HL-60/S4 treated with retinoic acid at 250 ng/mL for 4 days and 3 days (cell line): ENCODE data around the gene COQ8A.
"Not testable (repeated sequence)": the region's sequence is repeated elsewhere in the genome, so short reads cannot be mapped to it uniquely, and the experiment has no call there.

Experiments
- in situ Hi-C: fragments of 300-500 bp; cut with MboI; formaldehyde crosslinking; loops from 2 replicates; pipeline ENCODE4 v1.7.0; 2022; ENCODE audit warnings: low sequenced_read_pairs

The COQ8A gene

DNA sequence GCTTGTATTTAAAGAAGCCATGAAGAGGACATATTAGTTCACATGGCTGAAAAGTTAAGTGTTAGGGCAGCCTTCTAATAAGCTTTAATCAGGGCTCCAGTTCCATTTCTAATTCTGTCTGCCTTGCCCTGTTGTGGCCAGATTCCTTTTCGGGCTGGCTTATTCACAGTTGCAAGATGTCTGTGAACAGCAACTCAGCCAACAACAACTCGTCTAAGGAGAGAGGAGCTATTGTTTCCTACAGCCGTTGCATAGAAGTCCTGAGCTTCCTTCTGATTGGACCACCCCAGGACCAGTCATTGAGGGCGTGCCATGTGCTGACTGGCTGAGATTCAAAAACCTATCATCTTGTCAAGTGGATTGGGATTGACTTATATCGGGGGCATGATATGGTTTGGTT, 18.6 kb upstream of the COQ8A start:
- in situ Hi-C loops = no loop called here

DNA sequence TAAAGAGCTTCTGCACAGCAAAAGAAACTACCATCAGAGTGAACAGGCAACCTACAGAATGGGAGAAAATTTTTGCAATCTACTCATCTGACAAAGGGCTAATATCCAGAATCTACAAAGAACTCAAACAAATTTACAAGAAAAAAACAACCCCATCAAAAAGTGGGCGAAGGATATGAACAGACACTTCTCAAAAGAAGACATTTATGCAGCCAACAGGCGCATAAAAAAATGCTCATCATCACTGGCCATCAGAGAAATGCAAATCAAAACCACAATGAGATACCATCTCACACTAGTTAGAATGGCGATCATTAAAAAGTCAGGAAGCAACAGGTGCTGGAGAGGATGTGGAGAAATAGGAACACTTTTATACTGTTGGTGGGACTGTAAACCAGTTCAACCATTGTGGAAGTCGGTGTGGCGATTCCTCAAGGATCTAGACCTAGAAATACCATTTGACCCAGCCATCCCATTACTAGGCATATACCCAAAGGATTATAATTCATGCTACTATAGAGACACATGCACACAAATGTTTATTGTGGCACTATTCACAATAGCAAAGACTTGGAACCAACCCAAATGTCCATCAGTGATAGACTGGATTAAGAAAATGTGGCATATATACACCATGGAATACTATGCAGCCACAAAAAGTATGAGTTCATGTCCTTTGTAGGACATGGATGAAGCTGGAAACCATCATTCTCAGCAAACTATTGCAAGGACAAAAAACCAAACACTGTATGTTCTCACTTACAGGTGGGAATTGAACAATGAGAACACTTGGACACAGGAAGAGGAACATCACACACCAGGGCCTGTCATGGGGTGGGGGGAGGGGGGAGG, 10.6 kb upstream of the COQ8A start:
- in situ Hi-C loops = not testable (repeated sequence)

DNA sequence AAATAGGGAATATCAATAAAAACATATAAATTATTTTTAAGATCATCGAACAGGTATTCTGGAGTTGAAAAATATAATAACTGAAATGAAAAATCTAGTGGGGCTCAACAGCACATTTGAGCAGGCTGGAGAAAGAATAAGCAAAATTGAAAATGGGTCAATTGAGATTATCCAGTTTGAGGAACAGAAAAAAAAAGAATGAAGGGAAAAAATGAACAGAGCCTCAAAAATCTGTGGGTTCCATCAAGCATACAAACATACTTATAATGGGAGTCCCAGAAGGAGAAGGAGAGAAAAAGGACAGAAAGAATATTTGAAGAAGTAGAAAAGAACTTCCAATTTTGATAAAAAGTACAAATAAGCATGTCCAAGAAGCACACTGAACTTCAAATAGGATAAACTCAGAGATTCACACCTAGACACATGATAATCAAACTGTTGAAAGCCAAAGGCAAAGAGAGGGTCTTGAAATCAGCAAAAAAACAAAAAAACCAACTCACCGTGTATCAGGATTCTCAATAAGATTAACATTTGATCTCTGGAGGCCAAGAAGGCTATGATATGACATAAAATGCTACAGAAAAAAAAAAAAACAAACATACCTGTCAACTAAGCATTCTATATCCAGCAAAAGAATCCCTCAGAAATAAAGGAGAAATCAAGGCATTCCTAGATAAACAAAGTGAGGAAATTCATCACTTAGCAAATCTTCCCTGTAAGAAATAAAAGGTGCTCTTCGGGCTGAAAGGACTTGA, 5.4 kb upstream of the COQ8A start:
- in situ Hi-C loops = no loop called here

DNA sequence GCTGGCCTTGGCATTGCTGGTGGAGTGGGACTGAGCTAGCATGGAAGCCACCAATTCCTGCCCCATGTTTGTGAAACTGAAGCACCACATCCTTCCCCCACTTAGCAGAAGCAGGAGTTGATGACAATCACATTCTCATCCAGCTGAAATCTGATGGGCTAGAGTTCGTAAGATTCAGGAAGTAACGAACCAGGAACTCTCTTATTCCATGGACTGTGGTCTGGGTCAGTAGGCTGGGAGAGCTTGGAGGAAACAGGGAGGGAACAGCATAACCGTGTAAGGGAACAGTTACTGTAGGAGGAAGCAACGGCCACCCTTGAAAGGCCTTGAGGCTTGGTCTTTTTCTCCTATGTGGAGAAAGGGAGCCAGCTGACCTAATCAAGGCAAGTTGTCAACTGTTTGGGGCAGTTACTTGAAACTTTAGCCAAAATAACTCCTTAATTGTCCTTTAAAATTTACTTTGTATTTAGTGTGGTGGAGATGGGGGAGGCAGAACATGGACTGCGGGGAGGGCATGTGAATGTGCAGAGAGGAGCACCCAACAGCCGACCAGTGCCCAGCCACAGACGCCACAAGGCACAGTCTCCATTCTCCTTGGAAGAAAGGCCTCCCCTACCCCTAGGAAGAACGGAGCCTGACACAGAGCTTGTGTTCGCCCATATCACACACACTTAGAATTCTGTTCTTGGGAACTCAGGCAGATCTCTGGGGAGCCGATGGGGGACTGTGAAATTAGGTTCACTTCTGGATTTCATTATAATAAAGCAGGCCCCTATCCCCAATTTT, 2.0 kb upstream of the COQ8A start:
- in situ Hi-C loops = no loop called here

DNA sequence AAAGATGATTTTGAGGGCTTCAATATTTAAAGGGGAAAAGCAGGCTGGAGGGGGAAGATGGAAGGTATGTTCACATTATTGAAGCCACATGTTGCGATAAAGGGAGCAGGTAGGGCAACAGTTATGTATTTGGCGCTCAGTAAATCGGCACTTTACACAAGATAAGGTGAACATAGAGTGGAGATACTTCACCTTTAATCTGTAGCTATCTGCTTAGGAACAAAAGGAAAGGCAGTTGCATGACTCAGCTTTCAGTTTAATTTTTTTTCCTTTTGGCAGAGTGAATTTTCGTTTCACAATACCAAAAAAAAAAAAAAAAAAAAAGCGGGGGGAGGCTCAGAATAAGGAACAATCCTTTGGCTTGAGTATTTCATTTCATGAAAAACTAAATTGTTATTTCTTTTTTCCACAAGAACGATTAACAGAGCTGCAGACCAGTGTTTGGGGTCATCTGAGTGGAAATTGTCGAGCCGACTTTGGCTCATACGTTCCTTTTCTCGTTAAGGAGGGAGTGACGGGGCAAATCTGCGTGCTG, 1.1 kb upstream of the COQ8A start:
- in situ Hi-C loops = no loop called here

DNA sequence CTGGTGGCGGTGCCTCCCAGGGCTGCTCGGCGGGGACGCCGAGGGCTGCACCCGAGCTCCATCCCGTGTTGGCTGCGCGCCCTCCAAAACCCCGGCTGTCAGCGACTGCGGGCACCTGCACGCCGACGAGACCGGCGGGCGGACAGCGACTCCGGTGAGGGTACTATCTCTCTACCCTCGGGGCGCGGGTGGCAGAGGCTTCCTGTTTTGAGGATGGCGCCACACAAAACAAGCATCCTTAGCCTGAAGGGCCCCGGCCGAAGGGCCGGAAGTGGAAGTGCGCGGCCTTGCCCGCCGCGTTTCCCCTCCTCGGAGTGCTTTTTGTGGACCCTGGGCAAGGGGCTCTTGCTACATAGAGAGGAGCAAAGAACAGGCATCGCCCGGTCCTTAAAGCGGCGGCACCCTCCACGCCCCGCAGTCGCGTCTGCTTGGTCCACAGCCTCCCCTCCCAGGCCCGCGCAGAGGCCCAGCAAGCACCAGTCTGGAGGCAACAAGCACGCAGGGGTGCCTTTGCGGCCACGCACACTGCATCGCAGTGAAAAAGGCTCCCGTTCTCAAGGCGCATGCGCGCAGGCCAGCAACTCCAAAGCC, 561 bp upstream of the COQ8A start:
- in situ Hi-C loops = no loop called here

DNA sequence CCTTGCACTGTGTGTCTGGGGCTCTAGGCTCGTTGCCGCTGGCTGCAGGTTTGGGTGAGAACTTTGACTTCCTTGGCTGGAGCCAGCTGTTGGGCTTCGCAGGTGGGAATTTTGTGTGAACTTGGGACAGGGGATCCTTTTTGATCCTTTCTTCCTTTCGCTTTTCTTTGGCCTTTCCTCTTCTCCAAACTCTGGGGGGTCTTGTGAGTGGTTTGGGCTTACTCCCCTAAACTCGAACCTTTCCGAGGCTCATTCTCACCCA, 643 bp downstream of the COQ8A start:
- in situ Hi-C loops = no loop called here

DNA sequence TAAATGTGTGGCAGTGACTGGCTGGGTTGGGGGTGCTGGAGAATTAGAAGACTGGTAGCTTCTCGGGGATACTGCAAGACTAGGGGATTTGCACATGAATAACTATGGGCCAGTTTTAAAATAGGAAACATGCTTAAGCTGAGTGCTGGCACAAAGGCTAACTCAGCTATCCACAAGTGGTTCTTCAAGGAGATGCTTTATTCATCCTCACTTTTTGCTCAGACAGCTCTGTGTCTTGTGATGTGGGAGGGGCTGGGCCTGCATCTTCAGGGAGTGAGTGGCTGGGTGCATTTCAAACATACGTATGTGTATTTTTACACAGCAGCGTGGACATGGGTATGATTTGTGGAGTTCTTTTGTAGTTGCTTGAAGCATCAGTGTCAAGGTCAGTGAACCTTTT, 2.3 kb downstream of the COQ8A start:
- in situ Hi-C loops = no loop called here

DNA sequence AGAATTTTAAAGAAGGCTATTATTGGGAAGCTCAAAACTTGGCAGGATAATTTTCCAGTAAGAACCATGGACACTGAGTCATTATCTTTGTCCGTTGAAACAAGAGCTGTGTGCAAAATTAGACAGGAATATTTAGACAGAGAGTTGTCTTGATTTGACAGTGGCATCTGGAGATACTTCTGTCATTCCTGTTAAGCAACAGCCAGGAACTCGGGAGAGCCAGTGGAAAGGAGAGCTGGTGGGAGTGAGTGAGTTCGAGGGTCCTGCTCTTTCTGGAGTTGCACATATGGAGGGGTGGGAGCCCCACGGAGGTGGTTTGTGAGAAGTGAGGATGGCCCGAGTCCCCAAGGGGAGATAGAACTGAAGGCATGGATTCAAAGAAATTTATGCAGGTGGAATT, 3.1 kb downstream of the COQ8A start:
- in situ Hi-C loops = no loop called here

DNA sequence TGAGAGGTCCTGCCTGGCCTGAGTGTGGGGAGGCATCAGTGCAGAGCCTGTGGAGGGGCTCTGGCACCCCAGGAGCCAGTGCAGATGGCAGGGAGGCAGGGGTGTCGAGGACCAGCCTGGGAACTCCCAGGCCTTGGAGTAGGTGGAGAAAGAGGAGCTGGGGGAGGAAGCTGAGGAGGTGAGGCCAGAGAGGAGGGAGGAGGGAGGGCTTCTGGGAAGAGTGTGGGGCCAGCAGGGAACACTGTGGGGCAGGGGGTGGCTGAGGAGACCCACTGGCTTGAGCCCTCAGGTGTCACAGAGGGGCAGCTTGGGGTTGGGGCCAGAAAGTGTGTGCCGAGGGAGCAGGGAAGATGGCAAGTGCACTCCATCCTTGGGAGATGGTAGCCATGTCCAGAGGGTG, 3.8 kb downstream of the COQ8A start:
- in situ Hi-C loops = no loop called here

DNA sequence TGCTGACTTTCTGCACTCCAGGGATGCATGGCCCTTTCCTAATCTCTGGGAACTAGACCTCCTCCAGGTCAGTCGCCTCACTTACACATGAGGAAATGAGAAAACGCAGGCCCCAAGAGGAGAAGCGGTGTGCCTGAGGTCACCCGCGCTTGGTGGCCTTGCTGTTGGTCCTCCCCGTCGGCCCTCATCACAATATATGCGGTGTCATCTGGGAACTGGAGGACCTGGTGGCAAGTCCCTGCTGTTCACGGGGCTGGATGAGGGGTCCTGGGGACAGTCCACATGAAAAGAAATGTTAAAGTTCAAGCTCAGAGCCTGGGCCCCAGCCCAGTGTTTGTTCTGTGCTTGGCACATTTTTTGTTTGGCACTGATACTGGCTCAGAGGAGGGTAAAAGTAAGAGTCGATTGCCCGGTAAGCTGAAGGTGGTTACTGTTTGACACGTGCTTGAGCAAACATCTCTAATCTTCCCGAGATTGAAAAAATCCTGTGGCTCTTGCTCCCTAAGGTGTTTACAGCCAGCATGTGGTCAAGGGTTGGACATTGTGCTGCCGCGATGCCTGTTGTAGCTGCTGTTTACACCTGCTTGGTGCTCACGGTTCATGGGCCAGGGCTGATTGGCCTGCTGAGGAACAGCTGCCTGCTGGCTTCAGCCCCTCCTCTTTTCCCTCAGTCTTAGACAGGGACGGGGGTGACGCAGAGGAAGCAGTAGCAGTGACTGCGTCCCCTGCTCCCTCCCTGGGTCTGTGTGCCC, 5.2 kb downstream of the COQ8A start:
- in situ Hi-C loops = no loop called here

DNA sequence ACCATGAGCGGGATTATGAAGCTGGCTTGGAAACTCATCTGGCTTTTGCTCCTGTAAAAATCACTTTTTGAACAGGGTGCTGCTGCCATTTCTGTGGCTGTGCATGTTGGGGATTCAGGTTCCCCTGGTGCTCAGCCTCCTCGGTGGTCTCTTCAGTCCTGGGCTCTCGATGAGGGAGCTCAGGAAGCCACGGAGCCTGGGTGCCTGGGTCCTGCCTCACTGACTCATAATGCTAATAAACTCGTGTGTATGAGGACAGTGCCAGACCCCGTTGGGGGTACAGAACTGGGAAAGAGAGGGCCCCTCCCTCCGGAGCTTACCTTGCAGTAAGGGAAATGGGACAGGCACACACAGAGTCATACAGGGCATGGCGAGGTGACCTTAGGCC, 5.8 kb downstream of the COQ8A start:
- in situ Hi-C loops = no loop called here

DNA sequence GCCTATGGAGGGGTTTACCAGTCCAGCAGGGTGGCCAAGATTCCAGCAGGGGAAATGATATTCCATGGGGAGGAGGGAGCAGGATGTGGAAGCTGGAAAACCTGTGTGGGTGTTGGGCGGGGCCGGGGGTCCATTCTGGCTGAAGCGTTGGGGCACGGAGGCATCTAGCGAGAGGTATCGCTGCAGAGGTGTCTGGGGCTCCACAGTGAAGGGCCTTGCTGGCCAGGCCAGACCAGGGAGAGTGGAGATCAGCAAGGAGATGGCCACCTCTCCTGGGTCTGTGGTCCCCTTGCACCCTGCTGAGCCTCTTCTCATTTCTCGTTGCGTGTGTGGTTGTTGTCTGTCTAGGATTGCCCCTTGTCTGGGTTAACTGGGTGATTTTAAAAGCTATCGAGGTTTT, 6.2 kb downstream of the COQ8A start:
- in situ Hi-C loops = no loop called here

DNA sequence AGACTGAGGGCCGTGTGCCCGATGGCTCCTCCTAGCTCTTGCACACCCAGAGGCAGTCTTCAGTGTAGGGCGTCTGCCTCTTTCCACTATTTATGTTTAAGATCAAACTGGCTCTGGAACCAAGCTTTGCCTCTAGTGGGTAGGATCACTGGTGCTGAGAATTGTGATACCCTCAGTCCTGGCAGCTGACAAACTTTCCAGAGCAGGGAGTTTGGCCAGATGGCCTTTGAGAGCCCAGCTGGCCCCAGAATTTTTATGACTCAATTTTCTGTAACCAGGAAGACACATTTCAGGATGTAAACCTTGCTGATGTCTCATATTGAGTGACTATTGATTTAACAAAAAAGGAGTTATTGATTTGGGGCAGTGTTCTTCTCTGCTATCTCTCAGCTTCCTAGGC, 6.7 kb downstream of the COQ8A start:
- in situ Hi-C loops = no loop called here

DNA sequence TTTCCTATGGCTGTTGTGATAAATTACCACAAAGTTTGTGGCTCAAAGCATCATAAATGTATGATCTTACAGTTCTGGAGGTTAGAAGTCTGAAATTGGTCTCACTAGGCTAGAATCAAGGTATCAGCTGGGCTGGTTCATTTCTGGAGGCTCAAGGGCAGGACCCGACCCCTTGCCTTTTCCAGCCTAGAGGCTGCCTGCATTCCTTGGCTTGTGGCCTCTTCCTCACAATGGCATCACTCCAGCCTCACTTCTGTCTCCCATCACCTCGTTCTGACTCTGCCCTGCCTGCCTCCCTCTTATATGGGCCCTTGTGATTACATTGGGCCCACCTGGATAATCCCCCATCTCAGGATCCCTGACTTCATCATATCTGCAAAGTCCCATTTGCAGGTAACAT, 8.0 kb downstream of the COQ8A start:
- in situ Hi-C loops = no loop called here

DNA sequence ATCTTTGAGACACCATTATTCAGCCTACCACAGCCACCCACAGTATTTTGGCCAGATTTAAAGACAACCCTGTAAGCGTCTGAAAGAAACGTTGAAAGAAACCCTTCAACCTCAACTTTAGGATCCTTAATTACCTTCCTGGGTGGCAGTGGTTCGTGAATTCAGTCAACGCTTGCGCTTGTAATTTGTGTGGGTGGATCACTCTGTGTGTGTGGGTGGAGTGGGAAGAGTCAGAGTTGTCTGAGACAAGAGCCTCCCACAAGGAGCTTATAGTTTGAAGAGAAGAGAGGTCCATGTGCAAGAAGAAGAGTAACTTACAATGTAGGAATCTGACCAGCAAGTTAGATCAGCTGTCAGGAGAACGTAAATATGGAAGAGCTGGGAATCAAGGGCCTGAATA, 8.4 kb downstream of the COQ8A start:
- in situ Hi-C loops = no loop called here

DNA sequence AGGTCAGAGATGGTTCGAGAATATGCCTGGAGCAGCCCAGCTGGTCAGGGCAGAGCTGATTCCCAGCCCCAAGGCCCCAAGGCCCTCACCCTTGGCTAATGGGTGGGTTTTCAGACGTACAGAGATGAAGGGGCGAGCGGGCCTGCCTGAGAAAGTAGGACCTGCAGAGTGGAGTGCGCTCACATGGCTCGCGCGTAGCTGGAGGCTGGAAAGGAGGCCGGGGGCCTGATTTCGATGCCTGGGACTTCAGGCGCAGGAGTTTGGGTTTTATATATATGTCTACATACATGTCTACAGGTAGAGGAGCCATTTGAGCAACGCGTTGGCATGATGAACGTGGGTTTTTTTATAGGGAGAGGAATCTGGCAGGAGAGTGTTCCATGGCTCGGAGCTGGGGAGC, 8.9 kb downstream of the COQ8A start:
- in situ Hi-C loops = no loop called here

DNA sequence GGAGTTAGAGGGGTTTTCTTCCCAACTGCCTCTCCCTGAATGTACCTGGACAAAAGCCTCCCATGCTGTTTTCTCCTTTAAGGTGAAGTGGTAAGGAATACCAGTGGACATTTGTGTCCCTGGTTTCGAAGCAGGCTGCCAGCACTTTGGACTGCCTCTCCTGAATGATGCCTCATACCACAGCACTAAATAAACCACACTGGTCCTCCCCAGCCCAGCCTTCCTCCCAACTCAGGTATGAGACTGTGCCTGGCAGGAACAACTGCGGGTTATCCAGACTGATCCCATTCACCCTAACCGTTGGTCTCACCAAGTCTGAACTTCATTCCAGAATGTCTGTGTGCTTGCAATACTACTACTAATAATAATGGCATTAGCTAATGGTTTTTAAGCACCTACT, 9.3 kb downstream of the COQ8A start:
- in situ Hi-C loops = no loop called here

DNA sequence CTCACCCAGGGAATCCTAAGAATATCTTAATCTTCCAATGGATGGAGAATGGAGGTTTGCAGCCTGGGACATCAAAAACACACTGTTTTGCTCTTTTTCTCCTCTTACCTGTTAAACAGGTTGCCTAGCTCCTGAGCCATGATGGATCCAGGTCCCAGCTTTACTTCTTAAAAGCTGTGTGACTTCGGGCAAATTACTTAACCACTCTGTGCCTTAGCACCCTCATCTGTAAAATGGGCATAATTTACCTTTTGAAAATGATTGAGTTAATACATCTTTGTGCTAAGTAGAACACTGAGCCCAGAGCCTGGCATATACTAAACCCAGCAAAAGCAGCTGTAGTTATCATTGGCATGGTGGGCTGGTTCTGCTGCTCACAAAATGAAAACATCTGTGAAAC, 10.2 kb downstream of the COQ8A start:
- in situ Hi-C loops = no loop called here

DNA sequence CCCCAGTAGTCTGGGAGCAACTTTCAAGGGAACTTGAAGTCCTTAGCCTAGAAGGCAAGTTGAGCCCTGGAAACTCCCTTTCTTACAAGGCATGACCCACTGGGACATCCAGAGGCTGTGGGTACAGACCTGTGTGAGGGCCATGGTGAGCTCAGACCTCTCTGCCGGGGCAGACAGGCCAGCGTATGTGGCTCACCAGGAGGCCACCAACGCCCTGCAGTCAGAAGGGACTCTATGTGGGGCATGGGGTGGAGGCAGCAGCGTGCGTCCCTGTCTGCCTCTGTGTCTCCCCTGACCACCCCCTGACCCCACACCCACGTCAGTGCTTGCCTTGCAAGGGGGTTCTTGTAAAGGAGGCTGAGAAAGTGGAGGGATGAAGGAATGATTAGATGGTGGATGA, 10.8 kb downstream of the COQ8A start:
- in situ Hi-C loops = no loop called here
